MV-4-11 (cell line): Measurements from ENCODE around the gene INO80D.
"Not testable (repeated sequence)": the region's sequence is repeated elsewhere in the genome, so short reads cannot be mapped to it uniquely, and the experiment has no call there.

Experiments
- DNase-seq: peaks from one replicate; lab custom pipeline; 2025; lab: John Stamatoyannopoulos, UW

Gene INO80D

DNA sequence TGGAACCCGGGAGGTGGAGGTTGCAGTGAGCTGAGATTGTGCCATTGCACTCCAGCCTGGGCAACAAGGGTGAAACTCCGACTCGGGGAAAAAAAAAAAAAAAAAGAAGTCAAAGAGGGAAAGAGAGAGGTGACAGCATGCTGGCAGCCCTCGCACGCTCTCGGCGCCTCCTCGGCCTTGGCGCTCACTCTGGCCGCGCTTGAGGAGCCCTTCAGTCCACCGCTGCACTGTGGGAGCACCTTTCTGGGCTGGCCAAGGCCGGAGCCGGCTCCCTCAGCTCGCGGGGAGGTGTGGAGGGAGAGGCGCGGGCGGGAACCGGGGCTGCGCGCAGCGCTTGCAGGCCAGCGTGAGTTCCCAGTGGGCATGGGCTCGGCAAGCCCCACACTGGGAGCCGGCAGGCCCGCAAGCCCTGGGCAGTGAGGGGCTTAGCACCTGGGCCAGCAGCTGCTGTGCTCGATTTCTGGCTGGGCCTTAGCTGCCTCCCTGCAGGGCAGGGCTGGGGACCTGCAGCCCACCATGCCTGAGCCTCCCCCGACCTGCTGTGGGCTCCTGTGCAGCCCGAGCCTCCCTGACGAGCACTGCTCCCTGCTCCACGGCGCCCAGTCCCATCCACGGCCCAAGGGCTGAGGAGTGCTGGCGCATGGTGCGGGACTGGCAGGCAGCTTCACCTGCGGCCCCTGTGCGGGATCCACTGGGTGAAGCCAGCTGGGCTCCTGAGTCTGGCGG lies 108.9 kb downstream of the INO80D start:
- DNase-seq = not testable (repeated sequence)

- DNase-seq = no peak
Measured at GRCh38 chr2:205976120-205976814, 109.7 kb downstream of the INO80D start.

DNA sequence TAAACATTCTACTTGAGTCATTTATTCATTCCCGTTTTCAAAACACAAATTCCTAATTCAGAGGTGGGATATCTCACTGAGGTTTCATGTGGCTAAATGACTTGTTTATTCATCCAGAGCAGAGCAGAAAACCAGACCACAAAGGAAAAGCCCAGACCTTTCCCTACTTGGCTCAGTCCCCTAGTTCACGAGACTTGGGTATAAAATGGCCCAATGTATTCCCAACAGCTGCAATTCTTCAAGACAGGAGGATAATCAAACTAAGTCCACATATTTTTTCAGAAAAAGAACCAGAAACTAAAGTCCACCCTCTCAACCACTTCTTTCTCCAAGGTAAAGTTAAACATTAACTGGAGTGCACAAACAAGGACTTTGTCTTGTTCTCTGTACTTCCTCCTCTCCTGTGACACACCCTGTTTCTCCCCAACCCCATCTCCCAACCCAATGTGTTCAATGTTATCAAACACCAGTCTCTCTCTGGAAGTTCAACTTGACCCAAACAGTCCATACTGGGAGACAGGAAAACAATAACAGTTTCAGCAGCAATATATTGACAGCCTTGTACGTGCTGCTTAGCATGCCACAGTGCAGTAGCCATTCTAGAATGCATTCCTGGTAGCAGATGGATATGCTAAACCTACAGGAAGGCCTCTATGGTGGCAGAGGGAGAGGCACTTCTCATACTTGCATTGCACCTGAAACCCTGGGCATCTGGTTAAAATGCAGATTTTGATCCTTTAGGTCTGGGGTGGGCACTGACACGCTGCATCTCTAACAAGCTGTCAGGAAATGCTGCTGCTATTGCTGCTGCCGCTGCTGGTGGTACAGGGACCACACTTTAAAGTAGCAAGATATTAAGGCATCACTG lies 110.7 kb downstream of the INO80D start:
- no peak for DNase-seq

- DNase-seq = no peak
Measured at GRCh38 chr2:205972113-205972512, 113.9 kb downstream of the INO80D start.

DNA sequence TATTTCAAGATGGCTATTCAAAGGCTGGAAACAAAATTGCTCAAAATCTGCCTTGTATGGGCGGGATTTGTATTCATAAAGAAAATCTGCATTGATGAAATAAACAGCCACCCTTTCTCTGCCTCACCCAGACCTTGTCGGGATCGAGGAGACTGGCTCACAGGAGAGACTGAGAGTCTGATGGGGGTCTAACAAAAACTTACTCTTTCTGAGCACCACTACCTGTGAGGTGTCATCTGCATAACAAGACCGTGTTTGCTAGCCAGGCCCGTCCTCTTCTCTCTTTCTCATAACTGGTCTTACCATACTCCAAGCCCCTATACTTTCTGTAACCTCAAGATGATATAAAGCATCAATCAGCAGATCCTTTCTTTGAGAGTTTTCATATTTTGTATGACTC lies 115.6 kb downstream of the INO80D start:
- DNase-seq = no peak

DNA sequence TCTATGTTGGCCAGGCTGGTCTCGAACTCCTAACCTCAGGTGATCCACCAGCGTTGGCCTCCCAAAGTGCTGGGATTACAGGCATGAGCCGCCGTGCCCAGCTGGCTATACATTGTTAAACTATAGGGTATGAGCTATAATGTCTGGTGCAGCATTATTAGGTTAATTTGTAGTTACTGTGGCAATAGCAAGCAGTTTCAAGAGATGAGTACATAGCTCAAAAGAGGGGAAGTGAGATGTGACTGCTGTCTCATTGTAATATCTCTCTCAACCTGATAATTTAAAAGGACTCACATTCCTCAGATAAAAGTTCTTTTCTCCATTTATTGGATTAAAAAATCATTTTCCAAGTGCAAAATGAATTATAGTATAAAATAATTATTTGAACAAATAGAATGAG lies 116.4 kb downstream of the INO80D start:
- DNase-seq = peak; percentile 59

GRCh38 chr2:205967391-205968075 lies 118.4 kb downstream of the INO80D start:
- DNase-seq = peak; percentile 83

DNA sequence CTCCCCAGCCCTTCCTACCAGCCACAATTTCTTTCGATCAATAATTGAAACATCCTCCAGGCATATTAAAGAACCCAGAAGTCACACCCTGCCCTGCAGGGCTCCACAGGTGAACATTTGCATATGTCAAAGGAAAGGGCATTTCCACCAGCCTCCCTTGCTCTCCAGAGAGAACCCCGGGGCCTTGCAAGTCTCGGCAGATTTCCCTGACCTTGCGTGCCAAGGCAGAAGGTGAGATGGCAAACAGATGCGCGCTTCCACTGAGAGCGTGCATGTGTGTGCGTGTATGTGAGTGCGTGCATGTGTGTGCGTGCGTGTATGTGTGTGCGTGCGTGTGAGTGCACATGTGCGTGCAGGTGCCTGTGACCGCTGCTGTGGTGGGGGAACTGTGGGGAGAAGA lies 120.3 kb downstream of the INO80D start:
- no peak for DNase-seq

DNA sequence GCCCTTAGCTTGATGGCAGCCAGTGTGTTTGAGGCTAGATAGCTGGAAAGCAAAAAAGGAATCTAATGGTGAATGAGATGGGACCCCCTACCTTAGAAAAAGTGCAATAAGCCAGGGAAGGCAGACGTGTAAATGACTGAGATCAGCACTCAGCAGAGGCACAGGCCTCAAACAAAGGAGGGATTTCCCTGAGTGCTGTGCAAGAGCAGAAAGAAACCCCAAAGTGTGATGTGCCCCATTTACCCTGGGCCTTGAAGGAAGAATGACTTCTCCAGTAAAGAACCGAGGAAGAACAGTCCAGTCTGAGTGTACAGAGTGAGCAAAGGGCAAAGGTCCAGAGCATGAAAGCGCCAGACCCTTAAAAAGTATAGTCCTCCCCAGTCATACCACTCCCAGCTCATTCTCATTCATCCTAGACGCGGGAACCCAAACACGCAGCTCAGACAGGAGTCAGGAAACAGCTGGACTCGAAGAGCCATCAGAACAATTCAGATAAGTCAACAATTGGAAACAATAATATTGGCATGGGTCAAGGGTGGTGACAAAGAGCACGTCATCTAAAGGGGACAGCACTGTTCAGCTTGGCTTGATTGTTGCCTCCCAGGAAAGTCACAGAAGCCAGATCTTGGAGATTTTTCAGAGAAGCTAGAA lies 121.7 kb downstream of the INO80D start:
- no peak for DNase-seq

DNA sequence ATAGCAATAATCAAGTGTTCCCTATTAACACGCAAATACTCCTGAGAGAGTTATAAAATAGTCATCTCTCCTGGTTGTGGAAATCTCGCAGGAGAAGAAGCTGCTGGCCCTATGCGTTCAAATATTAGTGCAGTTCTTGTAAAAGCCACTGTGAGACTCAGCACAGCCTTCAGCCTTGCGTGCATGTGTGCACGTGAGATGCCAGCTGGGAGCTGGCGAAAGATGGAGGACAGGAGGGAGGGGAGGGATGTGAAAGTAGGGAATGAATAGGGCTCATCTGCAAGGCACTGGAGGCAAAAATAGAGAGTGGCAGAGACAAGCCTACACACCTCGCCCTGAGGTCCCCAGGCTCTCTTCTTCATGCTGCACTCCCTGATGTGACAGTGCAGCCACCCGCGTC lies 126.5 kb downstream of the INO80D start:
- no peak for DNase-seq

DNA sequence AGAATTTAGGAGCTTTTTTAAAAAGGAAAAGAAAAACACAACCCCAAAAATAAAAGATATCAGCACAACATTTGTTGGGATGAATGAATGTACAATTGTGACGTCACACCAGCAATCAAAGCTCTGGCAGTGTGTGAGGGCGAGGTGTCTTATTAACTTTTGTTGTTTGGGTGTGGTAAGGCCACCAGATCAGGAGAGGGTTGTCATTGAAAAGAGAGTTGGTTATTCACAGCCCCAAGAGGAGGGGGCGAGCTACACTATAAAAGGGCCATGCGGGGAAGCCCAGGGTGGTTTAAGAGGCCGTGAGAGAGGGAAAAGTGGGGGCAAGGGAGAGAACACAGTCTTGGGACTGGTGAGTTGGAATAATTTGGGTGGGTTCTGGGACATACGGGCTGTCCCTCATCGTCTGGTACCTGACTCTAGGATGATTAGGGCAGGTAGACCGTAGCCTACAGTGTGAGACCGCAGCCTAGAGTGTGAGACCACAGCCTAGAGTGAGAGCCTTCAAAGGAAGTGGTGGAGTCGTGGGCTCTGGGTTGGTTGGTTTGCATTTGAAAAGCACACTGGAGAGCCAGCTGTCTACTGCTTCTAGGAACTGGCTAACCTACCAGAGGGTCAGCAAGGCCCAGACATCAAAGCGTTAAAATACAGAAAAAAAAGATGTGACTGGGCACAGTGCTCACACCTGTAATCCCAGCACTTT lies 128.4 kb downstream of the INO80D start:
- no peak for DNase-seq

- DNase-seq = no peak
Measured at GRCh38 chr2:205954707-205955106, 131.3 kb downstream of the INO80D start.

- no peak for DNase-seq
Measured at GRCh38 chr2:205952282-205952681, 133.7 kb downstream of the INO80D start.

- no peak for DNase-seq
Measured at GRCh38 chr2:205948883-205949282, 137.1 kb downstream of the INO80D start.

DNA sequence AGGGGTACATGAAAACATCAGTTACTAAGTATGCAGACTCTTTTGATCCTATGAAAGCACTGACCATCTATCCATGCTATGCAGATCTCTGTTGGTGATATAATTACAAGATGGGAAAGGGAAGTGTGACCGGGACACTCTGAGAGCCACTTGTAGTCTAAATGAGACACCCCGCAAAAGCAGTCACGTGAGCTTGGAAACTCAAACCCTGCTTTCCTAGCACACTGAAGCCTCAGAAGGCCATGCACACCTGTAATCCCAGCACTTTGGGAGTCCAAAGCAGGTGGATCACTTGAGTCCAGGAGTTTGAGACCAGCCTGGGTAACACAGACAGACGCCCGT lies 137.5 kb downstream of the INO80D start:
- DNase-seq = no peak

- DNase-seq = peak; percentile 47
Measured at GRCh38 chr2:205947621-205948495, 138.1 kb downstream of the INO80D start.

- DNase-seq = no peak
Measured at GRCh38 chr2:205946226-205946625, 139.7 kb downstream of the INO80D start.
